Ovary (tissue), 3 donors: ENCODE measurements around the gene ILF2.

Source experiments
- POLR2A ChIP-seq: fragments of 450-650 bp; IDR thresholded peaks from one replicate; pipeline ENCODE4 v1.6.1; 2017; ENCODE audit warnings: antibody characterized with exemption, mild to moderate bottlenecking, moderate library complexity
- TF ChIP-seq, protein P1 (sequence below), 3 donors: fragments of 450-650 bp in 2 of 3; fragments of 200-600 bp in 1 of 3; IDR thresholded peaks; one replicate each; pipeline versions ENCODE4 v1.5.1 to v1.8.0; 2016 to 2022; ENCODE audit warnings: antibody characterized with exemption in 3 of 3, mild to moderate bottlenecking in 1 of 3
- donor health status: DM: no; HTN: no; CAD: no.

DNA sequence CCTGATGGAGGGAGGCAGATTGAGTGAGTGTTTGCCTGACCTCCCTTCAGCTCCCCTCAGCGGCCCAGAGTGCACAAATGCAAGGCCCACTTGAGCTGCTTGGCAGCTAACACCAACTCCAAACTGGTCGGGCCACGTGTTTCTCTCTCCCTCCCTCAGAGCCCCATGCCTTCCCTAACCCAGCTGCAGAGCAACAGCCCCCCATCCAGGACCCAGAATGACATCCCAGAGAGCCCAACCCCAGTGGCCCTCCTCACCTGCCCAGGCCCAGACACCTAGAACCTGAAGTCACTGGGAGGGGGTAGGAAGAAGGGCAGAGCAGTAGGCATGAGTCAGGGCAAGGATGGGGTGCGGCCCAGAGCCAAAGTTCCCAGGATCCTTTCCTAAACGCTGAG lies 53.9 kb downstream of the ILF2 start:
- TF ChIP-seq, protein P1, sequence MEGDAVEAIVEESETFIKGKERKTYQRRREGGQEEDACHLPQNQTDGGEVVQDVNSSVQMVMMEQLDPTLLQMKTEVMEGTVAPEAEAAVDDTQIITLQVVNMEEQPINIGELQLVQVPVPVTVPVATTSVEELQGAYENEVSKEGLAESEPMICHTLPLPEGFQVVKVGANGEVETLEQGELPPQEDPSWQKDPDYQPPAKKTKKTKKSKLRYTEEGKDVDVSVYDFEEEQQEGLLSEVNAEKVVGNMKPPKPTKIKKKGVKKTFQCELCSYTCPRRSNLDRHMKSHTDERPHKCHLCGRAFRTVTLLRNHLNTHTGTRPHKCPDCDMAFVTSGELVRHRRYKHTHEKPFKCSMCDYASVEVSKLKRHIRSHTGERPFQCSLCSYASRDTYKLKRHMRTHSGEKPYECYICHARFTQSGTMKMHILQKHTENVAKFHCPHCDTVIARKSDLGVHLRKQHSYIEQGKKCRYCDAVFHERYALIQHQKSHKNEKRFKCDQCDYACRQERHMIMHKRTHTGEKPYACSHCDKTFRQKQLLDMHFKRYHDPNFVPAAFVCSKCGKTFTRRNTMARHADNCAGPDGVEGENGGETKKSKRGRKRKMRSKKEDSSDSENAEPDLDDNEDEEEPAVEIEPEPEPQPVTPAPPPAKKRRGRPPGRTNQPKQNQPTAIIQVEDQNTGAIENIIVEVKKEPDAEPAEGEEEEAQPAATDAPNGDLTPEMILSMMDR (IDR thresholded peaks at IDR 0.05), result no peak
- no peak for TF ChIP-seq POLR2A
